IMR-90 (cell line): ENCODE measurements around the gene ADGRF4.

Experiments used
- POLR2A ChIP-seq: IDR thresholded peaks from 2 replicates; pipeline ENCODE4 v1.6.1; 2012; ENCODE audit warnings: mild to moderate bottlenecking, low read depth, low read length
- TF ChIP-seq, protein P1 (sequence below): conservative IDR thresholded peaks from 2 replicates; pipeline ENCODE4 v1.5.1; 2012; ENCODE audit warnings: mild to moderate bottlenecking, low read depth, low read length, improper control_type of control experiment

- no peak for TF ChIP-seq POLR2A
- TF ChIP-seq, protein P1, sequence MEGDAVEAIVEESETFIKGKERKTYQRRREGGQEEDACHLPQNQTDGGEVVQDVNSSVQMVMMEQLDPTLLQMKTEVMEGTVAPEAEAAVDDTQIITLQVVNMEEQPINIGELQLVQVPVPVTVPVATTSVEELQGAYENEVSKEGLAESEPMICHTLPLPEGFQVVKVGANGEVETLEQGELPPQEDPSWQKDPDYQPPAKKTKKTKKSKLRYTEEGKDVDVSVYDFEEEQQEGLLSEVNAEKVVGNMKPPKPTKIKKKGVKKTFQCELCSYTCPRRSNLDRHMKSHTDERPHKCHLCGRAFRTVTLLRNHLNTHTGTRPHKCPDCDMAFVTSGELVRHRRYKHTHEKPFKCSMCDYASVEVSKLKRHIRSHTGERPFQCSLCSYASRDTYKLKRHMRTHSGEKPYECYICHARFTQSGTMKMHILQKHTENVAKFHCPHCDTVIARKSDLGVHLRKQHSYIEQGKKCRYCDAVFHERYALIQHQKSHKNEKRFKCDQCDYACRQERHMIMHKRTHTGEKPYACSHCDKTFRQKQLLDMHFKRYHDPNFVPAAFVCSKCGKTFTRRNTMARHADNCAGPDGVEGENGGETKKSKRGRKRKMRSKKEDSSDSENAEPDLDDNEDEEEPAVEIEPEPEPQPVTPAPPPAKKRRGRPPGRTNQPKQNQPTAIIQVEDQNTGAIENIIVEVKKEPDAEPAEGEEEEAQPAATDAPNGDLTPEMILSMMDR, result no peak
These were observed 37.8 kb downstream of the ADGRF4 start for GRCh38 chr6:47736083-47736700.
